Endothelial cell of umbilical vein (primary cell): ENCODE results near the gene INO80D. TPM values are rescaled to one million over a fixed set of nuclear protein-coding genes. Genes with fewer than 3 reads are reported as not detected.
A peak's percentile ranks its signal among the peaks of the same experiment; 100 is the strongest.

Experiments
- BruUV-seq: library from RNA; stranded (reverse); fragments of 400-500 nt; replicated peaks from 2 replicates; lab custom pipeline; 2021; lab: Mats Ljungman, UMichigan
- CTCF ChIA-PET: fragments of 300-600, 350-600 bp; sonication (Branson Sonifier 250); formaldehyde crosslinking; loops from one replicate; lab custom pipeline; 2021; ENCODE audit warnings: antibody characterized with exemption, inconsistent platforms; lab: Charles Lee
- POLR2A ChIA-PET: fragments of 300-600, 350-600 bp; sonication (Branson Sonifier 250); formaldehyde crosslinking; loops from one replicate; lab custom pipeline; 2021; ENCODE audit warnings: antibody characterized with exemption, inconsistent platforms; lab: Charles Lee
- DNase-seq: peaks from one replicate; pipeline ENCODE4 v3.0.0-alpha.2; 2011; ENCODE audit warnings: low read depth, low spot score
- FAIRE-seq: peaks from 2 replicates; lab custom pipeline; 2011; peaks lifted over from hg19 to GRCh38; lab: Jason Lieb, UNC
- H2AFZ ChIP-seq: 2 replicates; pipeline ENCODE4 v1.6.0; 2012; ENCODE audit warnings: low read depth, low read length, control low read depth, inconsistent platforms
- H3K27ac ChIP-seq: 2 replicates; pipeline ENCODE4 v1.5.1; 2011; ENCODE audit warnings: low read depth, mild to moderate bottlenecking, control low read depth, low read length, moderate library complexity; ENCODE audit not compliant: insufficient read depth
- H3K27me3 ChIP-seq, 2 experiments: 2 replicates each; pipeline versions ENCODE4 v1.6.0 to v1.6.1; 2011; ENCODE audit warnings: low read length in 2 of 2, mixed read lengths in 1 of 2; ENCODE audit not compliant: control insufficient read depth in 2 of 2, insufficient read depth in 2 of 2
- H3K36me3 ChIP-seq, 2 experiments: 2 replicates in 1 of 2; 3 replicates in 1 of 2; pipeline ENCODE4 v1.5.1; 2011; ENCODE audit warnings: low read length in 2 of 2, mild to moderate bottlenecking in 1 of 2, moderate library complexity in 1 of 2; ENCODE audit not compliant: control insufficient read depth in 2 of 2, insufficient read depth in 2 of 2; ENCODE audit errors: extremely low read depth in 1 of 2
- H3K4me1 ChIP-seq: 3 replicates; pipeline ENCODE4 v1.5.1; 2011; ENCODE audit warnings: mild to moderate bottlenecking, low read length; ENCODE audit not compliant: control insufficient read depth, insufficient read depth; ENCODE audit errors: extremely low read depth
- H3K4me2 ChIP-seq: 2 replicates; pipeline ENCODE4 v1.6.1; 2011; ENCODE audit warnings: low read length, control low read depth, mixed read lengths; ENCODE audit not compliant: insufficient read depth
- H3K4me3 ChIP-seq, 3 experiments: fragments of 200-600 bp in 1 of 3; sonication (generic), shearing (Covaris generic) in 1 of 3; replicated peaks in 1 of 3; 2 replicates each; pipeline ENCODE4 v1.5.1; 2011 to 2016; ENCODE audit warnings: control low read depth in 3 of 3, low read length in 3 of 3, mild to moderate bottlenecking in 2 of 3, inconsistent platforms in 1 of 3, low read depth in 1 of 3, moderate library complexity in 1 of 3; ENCODE audit not compliant: insufficient read depth in 1 of 3
- H3K79me2 ChIP-seq: 2 replicates; pipeline ENCODE4 v1.6.0; 2012; ENCODE audit warnings: low read length, inconsistent platforms; ENCODE audit not compliant: control insufficient read depth, insufficient read depth
- H3K9ac ChIP-seq: replicated peaks from 2 replicates; pipeline ENCODE3; 2011; ENCODE audit warnings: low read length, control low read depth; ENCODE audit not compliant: insufficient read depth; ENCODE audit errors: extremely low read depth
- H3K9me1 ChIP-seq: replicated peaks from 3 replicates; pipeline ENCODE4 v1.6.0; 2011; ENCODE audit warnings: mild to moderate bottlenecking, low read length; ENCODE audit not compliant: control insufficient read depth, insufficient read depth; ENCODE audit errors: extremely low read depth
- H3K9me3 ChIP-seq: replicated peaks from 2 replicates; pipeline ENCODE4 v1.5.1; 2012; ENCODE audit warnings: low read length, inconsistent platforms; ENCODE audit not compliant: control insufficient read depth, insufficient read depth
- H4K20me1 ChIP-seq: replicated peaks from 2 replicates; pipeline ENCODE3; 2011; ENCODE audit warnings: mild to moderate bottlenecking, low read length; ENCODE audit not compliant: control insufficient read depth, insufficient read depth; ENCODE audit errors: extremely low read depth
- CTCF ChIP-seq, 2 donors: IDR thresholded peaks; 1 replicate in 1 of 2; 2 replicates in 1 of 2; pipeline ENCODE4 v1.5.1; 2011; ENCODE audit warnings: low read length in 2 of 2, mild to moderate bottlenecking in 2 of 2, moderate library complexity in 2 of 2, control low read depth in 1 of 2, inconsistent platforms in 1 of 2, low read depth in 1 of 2; ENCODE audit not compliant: insufficient read depth in 1 of 2; ENCODE audit errors: extremely low read depth in 1 of 2
- MAX ChIP-seq: IDR thresholded peaks from 2 replicates; pipeline ENCODE4 v1.6.1; 2011; ENCODE audit not compliant: insufficient read depth, insufficient read length
- dilution Hi-C: fragments of 300-500 bp; cut with MboI; formaldehyde crosslinking; loops from one replicate; pipeline ENCODE4 v1.15.0; 2019; ENCODE audit warnings: low sequenced_read_pairs; ENCODE audit not compliant: extremely low pct_ligation_motif_present
- intact Hi-C: fragments of 100-400 bp; cut with micrococcal nuclease; formaldehyde crosslinking; loops from one replicate; pipeline ENCODE4 v1.10.0; 2022
- polyA plus RNA-seq, 4 experiments: library from polyadenylated mRNA; depleted of rRNA in 3 of 4; stranded (reverse) in 3 of 4; unstranded in 1 of 4; fragments of >200 nt; gene quantifications; 2 replicates each; pipeline versions ENCODE4 v1.2.1 to v1.2.3, GENCODE V29; 2011 to 2012; ENCODE audit warnings: missing spikeins in 1 of 4
- total RNA-seq: library from RNA; stranded (reverse); gene quantifications from 2 replicates; pipeline ENCODE4 v1.2.3, GENCODE V29; 2021

The INO80D gene
- total and polyA plus RNA-seq, 2 donors (not counting 3 experiments of a cell fraction or from before 2014, with no cell fraction given), result 2.9 to 20.3 TPM

- DNase-seq, result peak; percentile 74
- ChIA-PET POLR2A (no interaction called here), CTCF (interaction anchor here (0.7 to 8.8 kb wide), 28 partner anchors 8 to 1925 kb away, joined by 3 to 145 read pairs (median 4); partner anchors contain the start of gene NRP2)
- H3K4me1 ChIP-seq, result peaks cover 17% of the 10 kb centered on the region
- H3K9me1 ChIP-seq, result no peaks in the 10 kb centered on the region
- dilution Hi-C loops, result no loop called here
- H3K9ac ChIP-seq, result no peak overlapping the region
- no peaks in the 10 kb centered on the region for H4K20me1 ChIP-seq
- intact Hi-C loops, result loop anchor here (1.0 to 5.0 kb wide), 8 partner anchors 14 to 1841 kb away; partner anchors contain the start of gene NRP2
- no peak overlapping the region for H3K27ac ChIP-seq
- H3K4me2 ChIP-seq, result peak overlapping the region; percentile 4
- H2AFZ ChIP-seq, result peak overlapping the region; percentile 39
- H3K27me3 ChIP-seq, result peaks cover 3 to 7% of the 10 kb centered on the region in 2 experiments
- H3K4me3 ChIP-seq, result no peak overlapping the region
- H3K79me2 ChIP-seq, result no peaks in the 10 kb centered on the region
- H3K9me3 ChIP-seq, result no peaks in the 10 kb centered on the region
- TF ChIP-seq CTCF (IDR thresholded peaks at IDR 0.05; ENCODE audit: extremely low read depth in 1 of 2, insufficient read depth in 1 of 2, low read depth in 1 of 2, low read length in 2 of 2) (peak; percentile 84 to 94), MAX (no peak)
- BruUV-seq, result no TSS peak
- peak; percentile 81 for FAIRE-seq
- no peaks in the 10 kb centered on the region for H3K36me3 ChIP-seq
Observed at GRCh38 chr2:205947621-205948495, 138.1 kb downstream of the INO80D start.
